CD4-positive, CD25-positive, alpha-beta regulatory T cell (primary cell): ENCODE measurements around the gene HPSE2. TPM values are rescaled to one million over a fixed set of nuclear protein-coding genes. Genes with fewer than 3 reads are reported as not detected.

ENCODE experiments used
- ATAC-seq, 2 donors: fragments of 150-1000 bp; cut with Tn5 transposase; one replicate each; pipeline ENCODE4 v1.10.0; 2021; ENCODE audit warnings: low read depth in 2 of 2, moderate number of reproducible peaks in 2 of 2, moderate library complexity in 1 of 2
- DNase-seq, 3 donors: peaks; one replicate each; pipeline versions ENCODE4 v3.0.0 to v3.0.0-alpha.2; 2012 to 2022; ENCODE audit warnings: mixed read lengths in 1 of 3
- H3K27ac ChIP-seq: one replicate; pipeline ENCODE4 v1.7.0; 2013; ENCODE audit warnings: mild to moderate bottlenecking, low read length; ENCODE audit not compliant: insufficient read depth, poor library complexity, severe bottlenecking
- H3K27me3 ChIP-seq: one replicate; pipeline ENCODE4 v1.7.0; 2013; ENCODE audit warnings: low read length; ENCODE audit not compliant: control insufficient read depth, insufficient read depth
- H3K36me3 ChIP-seq: one replicate; pipeline ENCODE4 v1.7.0; 2013; ENCODE audit warnings: mild to moderate bottlenecking, low read length, moderate library complexity; ENCODE audit not compliant: control insufficient read depth, insufficient read depth
- H3K4me1 ChIP-seq: 2 replicates; pipeline ENCODE4 v1.7.0; 2013; ENCODE audit warnings: mild to moderate bottlenecking, low read length; ENCODE audit not compliant: insufficient read depth, control insufficient read depth, poor library complexity, severe bottlenecking
- H3K4me3 ChIP-seq: one replicate; pipeline ENCODE4 v1.7.0; 2013; ENCODE audit warnings: low read depth, mild to moderate bottlenecking, low read length, moderate library complexity
- H3K9me3 ChIP-seq, 2 experiments: 1 replicate in 1 of 2; 2 replicates in 1 of 2; pipeline ENCODE4 v1.7.0; 2013; ENCODE audit warnings: low read length in 2 of 2, mild to moderate bottlenecking in 1 of 2, moderate library complexity in 1 of 2; ENCODE audit not compliant: control insufficient read depth in 2 of 2
- H3K27ac Mint-ChIP-seq, 3 donors: one replicate each; pipeline ENCODE4 v1.8.0; 2020 to 2022; ENCODE audit warnings: mild to moderate bottlenecking in 3 of 3, mixed read lengths in 3 of 3, moderate library complexity in 2 of 3
- H3K27me3 Mint-ChIP-seq: one replicate; pipeline ENCODE4 v1.8.0; 2022; ENCODE audit warnings: mild to moderate bottlenecking, mixed read lengths
- H3K36me3 Mint-ChIP-seq: one replicate; pipeline ENCODE4 v1.8.0; 2020; ENCODE audit warnings: mixed read lengths
- H3K4me1 Mint-ChIP-seq, 4 donors: one replicate each; pipeline ENCODE4 v1.8.0; 2020 to 2022; ENCODE audit warnings: mixed read lengths in 4 of 4, mild to moderate bottlenecking in 1 of 4
- H3K4me3 Mint-ChIP-seq, 4 donors: one replicate each; pipeline ENCODE4 v1.8.0; 2020 to 2022; ENCODE audit warnings: mild to moderate bottlenecking in 4 of 4, mixed read lengths in 4 of 4, moderate library complexity in 3 of 4
- H3K9me3 Mint-ChIP-seq, 7 donors: one replicate each; pipeline ENCODE4 v1.8.0; 2020 to 2022; ENCODE audit warnings: mixed read lengths in 7 of 7, mild to moderate bottlenecking in 3 of 7, moderate library complexity in 2 of 7
- polyA plus RNA-seq, 4 donors: library from polyadenylated mRNA; unstranded; fragments of 300-500 nt; fragmentation: Illumina TruSeq; gene quantifications; one replicate each; pipeline ENCODE4 v1.2.3, GENCODE V29; 2021
- total RNA-seq: library from RNA; stranded (reverse); gene quantifications from one replicate; pipeline ENCODE4 v1.2.3, GENCODE V29; 2022

Gene HPSE2
- total and polyA plus RNA-seq, 5 donors from 2014 or later = 0.07 to 0.31 TPM; not detected in 3

DNA sequence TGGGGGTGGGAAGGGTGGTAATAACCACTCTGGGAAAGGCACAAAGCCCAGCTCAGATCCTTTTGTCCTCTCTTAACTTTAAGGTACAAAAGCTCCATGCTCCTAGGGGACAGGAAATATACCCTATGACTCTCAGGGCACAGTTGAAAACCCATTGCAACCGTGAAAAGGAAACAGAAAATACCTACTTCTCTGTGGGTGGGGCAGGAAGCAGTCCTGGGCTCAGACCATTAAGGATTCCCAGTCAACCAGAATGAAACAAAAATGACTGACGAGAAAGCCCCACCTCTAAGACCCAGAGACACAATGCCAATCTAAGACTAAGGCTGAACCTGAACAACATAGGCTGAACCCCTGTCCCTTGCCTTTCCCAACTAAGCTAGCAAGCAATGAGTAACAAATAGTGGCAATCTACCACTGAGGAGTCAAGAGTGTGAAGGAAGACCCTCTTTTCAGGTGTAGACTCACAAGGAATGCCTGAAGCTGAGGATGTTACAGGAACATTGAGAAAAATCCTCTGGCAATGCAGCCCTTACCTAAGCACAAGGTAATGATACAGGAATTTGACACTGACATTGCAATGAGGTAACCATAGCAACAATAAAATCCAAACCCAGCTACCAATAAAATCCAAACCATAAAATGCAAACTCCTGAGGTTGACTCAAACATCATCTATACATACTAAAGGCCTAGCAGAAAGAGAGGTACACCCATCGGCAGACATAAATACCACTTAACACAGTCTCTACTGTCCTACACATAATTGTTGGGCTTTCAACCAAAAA lies 380.1 kb downstream of the HPSE2 start:
- no peak overlapping the region for H3K4me3 Mint-ChIP-seq
- H3K27me3 ChIP-seq = no peaks in the 10 kb centered on the region
- H3K36me3 Mint-ChIP-seq = no peaks in the 10 kb centered on the region
- no peak for ATAC-seq
- H3K4me1 ChIP-seq = no peaks in the 10 kb centered on the region
- no peaks in the 10 kb centered on the region for H3K27me3 Mint-ChIP-seq
- no peaks in the 10 kb centered on the region for H3K9me3 ChIP-seq
- H3K27ac Mint-ChIP-seq = no peak overlapping the region
- no peak for DNase-seq
- H3K4me3 ChIP-seq = no peak overlapping the region
- no peaks in the 10 kb centered on the region for H3K36me3 ChIP-seq
- peaks cover 0 to 3% (median 0%) of the 10 kb centered on the region in 7 donors for H3K9me3 Mint-ChIP-seq
- no peaks in the 10 kb centered on the region for H3K4me1 Mint-ChIP-seq
- no peak overlapping the region for H3K27ac ChIP-seq

- Mint-ChIP-seq H3K36me3 (no peaks in the 10 kb centered on the region), H3K4me1 (no peaks in the 10 kb centered on the region), H3K9me3 (peaks cover 0 to 1% (median 0%) of the 10 kb centered on the region in 7 donors), H3K27me3 (no peaks in the 10 kb centered on the region), H3K27ac (no peak overlapping the region), H3K4me3 (no peak overlapping the region)
- Histone ChIP-seq H3K4me1 (no peaks in the 10 kb centered on the region), H3K9me3 (no peaks in the 10 kb centered on the region), H3K36me3 (no peaks in the 10 kb centered on the region), H3K27ac (no peak overlapping the region), H3K27me3 (no peaks in the 10 kb centered on the region), H3K4me3 (no peak overlapping the region)
- ATAC-seq = no peak
- no peak for DNase-seq
These were observed 383.0 kb downstream of the HPSE2 start for GRCh38 chr10:98852686-98853085.

DNA sequence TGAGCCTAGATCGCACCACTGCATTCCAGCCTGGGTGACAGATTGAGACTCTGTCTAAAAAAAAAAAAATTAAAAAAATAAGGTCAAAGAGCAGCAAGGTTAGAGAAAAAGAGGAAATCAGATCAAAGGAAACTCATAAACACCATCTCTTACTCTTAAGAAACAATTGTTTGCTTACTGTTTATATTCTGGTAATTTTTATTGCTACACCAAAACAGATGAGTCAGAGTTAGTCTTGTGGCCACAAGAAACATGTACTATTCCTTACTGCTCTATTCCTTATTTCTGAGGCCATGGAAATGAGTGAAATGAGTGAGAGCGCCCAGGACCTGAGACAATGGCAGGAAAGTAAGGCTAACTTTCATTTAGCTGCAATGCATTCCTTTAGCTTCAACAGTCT lies 387.3 kb downstream of the HPSE2 start:
- Mint-ChIP-seq H3K27me3 (no peaks in the 10 kb centered on the region), H3K27ac (no peak overlapping the region)
- DNase-seq = no peak

GRCh38 chr10:98846787-98847186 lies 388.9 kb downstream of the HPSE2 start:
- no peak overlapping the region for H3K27ac ChIP-seq
- H3K27me3 ChIP-seq = no peaks in the 10 kb centered on the region
- H3K4me1 Mint-ChIP-seq = no peaks in the 10 kb centered on the region
- H3K36me3 Mint-ChIP-seq = no peaks in the 10 kb centered on the region
- no peaks in the 10 kb centered on the region for H3K9me3 ChIP-seq
- no peak overlapping the region for H3K4me3 ChIP-seq
- DNase-seq = no peak
- H3K27ac Mint-ChIP-seq = no peak overlapping the region
- H3K4me1 ChIP-seq = no peaks in the 10 kb centered on the region
- no peaks in the 10 kb centered on the region for H3K36me3 ChIP-seq
- peaks cover 0 to 2% (median 0%) of the 10 kb centered on the region in 7 donors for H3K9me3 Mint-ChIP-seq
- no peak overlapping the region for H3K4me3 Mint-ChIP-seq
- ATAC-seq = no peak
- H3K27me3 Mint-ChIP-seq = no peaks in the 10 kb centered on the region

More for the DNA sequence above, 387.3 kb downstream of the HPSE2 start:
- Mint-ChIP-seq H3K9me3 (peaks cover 0 to 2% (median 0%) of the 10 kb centered on the region in 7 donors), H3K4me1 (no peaks in the 10 kb centered on the region), H3K4me3 (no peak overlapping the region), H3K36me3 (no peaks in the 10 kb centered on the region)
- no peak for ATAC-seq
- H3K4me1 ChIP-seq = no peaks in the 10 kb centered on the region
- H3K27me3 ChIP-seq = no peaks in the 10 kb centered on the region
- no peak overlapping the region for H3K4me3 ChIP-seq
- H3K9me3 ChIP-seq = no peaks in the 10 kb centered on the region
- no peak overlapping the region for H3K27ac ChIP-seq
- no peaks in the 10 kb centered on the region for H3K36me3 ChIP-seq

DNA sequence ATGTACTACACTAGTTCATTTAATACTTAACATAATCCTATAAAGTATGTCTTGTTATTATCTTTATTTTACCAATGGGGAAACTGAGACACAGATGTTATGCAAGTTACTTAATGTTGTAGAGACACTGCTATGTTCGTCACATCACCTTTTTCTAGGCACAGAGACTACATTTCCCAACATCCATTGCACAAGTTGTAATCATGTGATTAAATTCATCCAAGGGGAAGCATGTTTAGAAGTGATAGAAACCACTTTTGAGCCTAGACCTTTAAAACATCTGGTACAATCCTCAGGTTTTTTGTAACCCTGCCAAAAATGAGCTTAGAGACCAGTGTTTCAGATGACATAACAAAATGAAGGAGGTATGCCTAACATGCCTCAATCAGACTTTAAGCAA lies 402.1 kb downstream of the HPSE2 start:
- DNase-seq = no peak
- H3K4me1 ChIP-seq = no peaks in the 10 kb centered on the region
- Mint-ChIP-seq H3K9me3 (peaks cover 0 to 4% (median 1%) of the 10 kb centered on the region in 7 donors), H3K27ac (no peak overlapping the region), H3K4me1 (no peaks in the 10 kb centered on the region), H3K36me3 (no peaks in the 10 kb centered on the region), H3K4me3 (no peak overlapping the region), H3K27me3 (no peaks in the 10 kb centered on the region)
- ATAC-seq = no peak
- H3K36me3 ChIP-seq = no peaks in the 10 kb centered on the region
- H3K4me3 ChIP-seq = no peak overlapping the region
- no peaks in the 10 kb centered on the region for H3K27me3 ChIP-seq
- no peak overlapping the region for H3K27ac ChIP-seq
- no peaks in the 10 kb centered on the region for H3K9me3 ChIP-seq

DNA sequence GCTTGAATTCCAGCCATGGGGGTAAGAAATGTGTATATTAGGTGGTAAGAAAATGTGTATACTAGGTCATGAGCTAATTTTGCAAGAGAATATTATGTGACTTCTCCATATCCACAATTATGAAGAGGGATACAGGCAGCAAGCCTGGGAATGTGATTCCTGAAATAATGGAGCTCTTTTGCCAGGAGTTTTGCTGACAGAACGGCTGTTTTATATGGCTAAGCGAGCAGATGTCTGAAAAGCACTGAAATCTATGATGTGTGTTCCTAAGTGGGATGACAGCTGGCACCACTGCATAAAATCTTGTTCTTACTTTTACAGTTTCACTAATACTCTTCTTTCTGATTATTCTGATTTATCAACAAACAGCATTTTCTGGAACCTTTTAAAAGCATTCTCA lies 402.9 kb downstream of the HPSE2 start:
- Mint-ChIP-seq H3K27me3 (no peaks in the 10 kb centered on the region), H3K27ac (no peak overlapping the region), H3K36me3 (no peaks in the 10 kb centered on the region), H3K4me3 (no peak overlapping the region), H3K9me3 (peaks cover 0 to 5% (median 2%) of the 10 kb centered on the region in 7 donors), H3K4me1 (no peaks in the 10 kb centered on the region)
- H3K27me3 ChIP-seq = no peaks in the 10 kb centered on the region
- no peak overlapping the region for H3K27ac ChIP-seq
- no peak for DNase-seq
- no peaks in the 10 kb centered on the region for H3K9me3 ChIP-seq
- H3K4me3 ChIP-seq = no peak overlapping the region
- H3K36me3 ChIP-seq = no peaks in the 10 kb centered on the region
- no peak for ATAC-seq
- H3K4me1 ChIP-seq = no peaks in the 10 kb centered on the region

- Histone ChIP-seq H3K27ac (no peak overlapping the region), H3K27me3 (no peaks in the 10 kb centered on the region), H3K4me1 (no peaks in the 10 kb centered on the region), H3K9me3 (no peaks in the 10 kb centered on the region), H3K4me3 (no peak overlapping the region), H3K36me3 (no peaks in the 10 kb centered on the region)
- no peaks in the 10 kb centered on the region for H3K27me3 Mint-ChIP-seq
- H3K27ac Mint-ChIP-seq = no peak overlapping the region
- H3K9me3 Mint-ChIP-seq = peaks cover 0 to 5% (median 2%) of the 10 kb centered on the region in 7 donors
- ATAC-seq = no peak
- H3K4me1 Mint-ChIP-seq = no peaks in the 10 kb centered on the region
- H3K36me3 Mint-ChIP-seq = no peaks in the 10 kb centered on the region
- no peak overlapping the region for H3K4me3 Mint-ChIP-seq
- DNase-seq = no peak
These were observed 403.5 kb downstream of the HPSE2 start for GRCh38 chr10:98832196-98832595.

DNA sequence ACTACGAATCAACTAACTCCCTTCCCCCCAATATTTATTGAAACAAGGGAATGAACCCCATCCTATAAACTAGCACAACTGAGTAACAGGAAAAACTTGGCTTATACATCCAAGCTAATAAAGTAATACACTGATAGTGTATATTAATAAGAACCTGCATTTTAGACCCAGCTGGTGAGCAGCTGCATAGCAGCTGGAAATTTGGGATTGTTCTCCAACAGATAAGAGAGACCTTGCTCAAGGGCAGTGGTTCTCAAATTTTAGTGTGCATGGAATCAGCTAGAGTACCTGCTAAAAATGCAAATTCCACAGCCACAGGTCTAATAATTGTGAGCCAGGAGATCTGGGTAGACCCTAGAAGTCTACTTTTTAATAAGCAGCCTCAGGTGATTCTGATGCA lies 404.3 kb downstream of the HPSE2 start:
- Mint-ChIP-seq H3K4me1 (no peaks in the 10 kb centered on the region), H3K27me3 (no peaks in the 10 kb centered on the region), H3K27ac (no peak overlapping the region), H3K4me3 (no peak overlapping the region), H3K36me3 (no peaks in the 10 kb centered on the region), H3K9me3 (peaks cover 0 to 5% (median 2%) of the 10 kb centered on the region in 7 donors)
- Histone ChIP-seq H3K27ac (no peak overlapping the region), H3K36me3 (no peaks in the 10 kb centered on the region), H3K4me1 (no peaks in the 10 kb centered on the region), H3K9me3 (no peaks in the 10 kb centered on the region), H3K4me3 (no peak overlapping the region), H3K27me3 (no peaks in the 10 kb centered on the region)
- no peak for ATAC-seq
- no peak for DNase-seq
